Transverse colon (tissue), 4 donors: ENCODE measurements around the gene PIEZO2.

ENCODE experiments used
- EP300 ChIP-seq: sonication (generic); formaldehyde crosslinking; IDR thresholded peaks from one replicate; pipeline ENCODE4 v1.6.1; 2017; ENCODE audit warnings: antibody characterized with exemption, low read depth
- POLR2A ChIP-seq: fragments of 450-650 bp; IDR thresholded peaks from one replicate; pipeline ENCODE4 v1.6.1; 2016; ENCODE audit warnings: antibody characterized with exemption, mild to moderate bottlenecking, moderate library complexity
- POLR2AphosphoS5 ChIP-seq, 3 donors: sonication (generic); formaldehyde crosslinking; IDR thresholded peaks; one replicate each; pipeline ENCODE4 v1.6.1; 2016; ENCODE audit warnings: antibody characterized with exemption in 3 of 3
- TF ChIP-seq, protein P1 (sequence below), 5 experiments: fragments of 200-600 bp in 3 of 5; fragments of 450-650 bp in 2 of 5; sonication (generic) in 3 of 5; IDR thresholded peaks; 1 replicate in 2 of 5; 2 replicates in 3 of 5; pipeline ENCODE4 v1.5.1; 2016 to 2017; ENCODE audit warnings: antibody characterized with exemption in 5 of 5, inconsistent platforms in 3 of 5, mild to moderate bottlenecking in 2 of 5, moderate library complexity in 1 of 5

DNA sequence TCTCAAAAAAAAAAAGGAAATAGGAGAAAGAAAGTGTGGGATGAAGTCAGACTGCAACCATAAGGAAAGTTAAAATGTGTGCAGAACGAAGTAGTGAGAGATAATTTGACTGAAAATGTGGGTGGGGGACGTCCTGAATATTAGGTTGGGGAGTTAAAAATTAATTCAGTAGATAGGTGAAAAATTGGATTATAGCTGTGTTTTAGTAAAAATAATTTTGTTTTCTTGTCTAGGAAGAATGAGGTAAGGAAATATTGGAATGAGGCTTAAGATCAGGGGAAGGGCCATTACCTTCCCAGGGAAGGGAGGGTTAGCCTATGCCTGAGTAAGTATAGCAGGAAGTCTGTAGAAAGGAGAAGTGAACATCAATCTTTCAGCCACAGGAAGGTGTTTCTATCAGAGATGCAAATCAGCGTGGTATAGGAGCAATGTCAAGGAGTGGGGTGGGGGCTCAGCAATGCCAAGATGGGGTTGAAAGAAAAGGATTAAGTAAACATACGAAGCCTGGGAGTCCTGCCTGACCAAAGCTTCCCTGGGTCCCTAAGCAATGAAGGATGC lies 250.9 kb downstream of the PIEZO2 start:
- TF ChIP-seq, protein P1, sequence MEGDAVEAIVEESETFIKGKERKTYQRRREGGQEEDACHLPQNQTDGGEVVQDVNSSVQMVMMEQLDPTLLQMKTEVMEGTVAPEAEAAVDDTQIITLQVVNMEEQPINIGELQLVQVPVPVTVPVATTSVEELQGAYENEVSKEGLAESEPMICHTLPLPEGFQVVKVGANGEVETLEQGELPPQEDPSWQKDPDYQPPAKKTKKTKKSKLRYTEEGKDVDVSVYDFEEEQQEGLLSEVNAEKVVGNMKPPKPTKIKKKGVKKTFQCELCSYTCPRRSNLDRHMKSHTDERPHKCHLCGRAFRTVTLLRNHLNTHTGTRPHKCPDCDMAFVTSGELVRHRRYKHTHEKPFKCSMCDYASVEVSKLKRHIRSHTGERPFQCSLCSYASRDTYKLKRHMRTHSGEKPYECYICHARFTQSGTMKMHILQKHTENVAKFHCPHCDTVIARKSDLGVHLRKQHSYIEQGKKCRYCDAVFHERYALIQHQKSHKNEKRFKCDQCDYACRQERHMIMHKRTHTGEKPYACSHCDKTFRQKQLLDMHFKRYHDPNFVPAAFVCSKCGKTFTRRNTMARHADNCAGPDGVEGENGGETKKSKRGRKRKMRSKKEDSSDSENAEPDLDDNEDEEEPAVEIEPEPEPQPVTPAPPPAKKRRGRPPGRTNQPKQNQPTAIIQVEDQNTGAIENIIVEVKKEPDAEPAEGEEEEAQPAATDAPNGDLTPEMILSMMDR (IDR thresholded peaks at IDR 0.05) = no peak
- no peak for TF ChIP-seq POLR2A
- TF ChIP-seq POLR2AphosphoS5 (IDR thresholded peaks at IDR 0.05) = no peak
- no peak for TF ChIP-seq EP300
